GM12891 (cell line): ENCODE data around the gene CNTD1.

ENCODE experiments used
- POLR2A ChIP-seq: IDR thresholded peaks from 2 replicates; pipeline ENCODE4 v1.6.1; 2011; ENCODE audit warnings: low read depth, low read length, control low read depth
- POLR2AphosphoS5 ChIP-seq: IDR thresholded peaks from 2 replicates; pipeline ENCODE4 v1.6.1; 2011; ENCODE audit warnings: low read depth, low read length, control low read depth
- SPI1 ChIP-seq: IDR thresholded peaks from 2 replicates; pipeline ENCODE4 v1.6.1; 2011; ENCODE audit warnings: low read depth, low read length, control low read depth
- TAF1 ChIP-seq: IDR thresholded peaks from 2 replicates; pipeline ENCODE4 v1.6.1; 2011; ENCODE audit warnings: low read depth, low read length, control low read depth

- peak; percentile 56; the same call in 1 of the 2 replicates for TF ChIP-seq POLR2AphosphoS5
- no peak for TF ChIP-seq POLR2A
- no peak for TF ChIP-seq TAF1
- TF ChIP-seq SPI1 = no peak
These were observed 47.4 kb downstream of the CNTD1 start for GRCh38 chr17:42845918-42846593.
